ENCODE data around the gene CCNI. TPM values are rescaled to one million over a fixed set of nuclear protein-coding genes. Genes with fewer than 3 reads are reported as not detected.

Gene CCNI
- total RNA-seq, 1 experiment from 2014 or later = 240 TPM

- H2AFZ ChIP-seq (ENCODE audit: low read length) = no peak overlapping the region
- H3K4me3 Mint-ChIP-seq = no peak overlapping the region
Measured at GRCh38 chr4:77104791-77105540, 29.2 kb upstream of the CCNI start.

More at GRCh38 chr4:77104791-77105540, 29.2 kb upstream of the CCNI start:
- H3T11ph ChIP-seq (ENCODE audit: low read length) = no peak overlapping the region
- no peaks in the 10 kb centered on the region for H3K27me3 ChIP-seq (ENCODE audit: insufficient read depth, low read length)
- no peak overlapping the region for H3K4ac ChIP-seq (ENCODE audit: low read depth, low read length)
- H4K8ac ChIP-seq (replicated peaks; ENCODE audit: insufficient read length, low read depth, low read length) = no peak overlapping the region
- no peak overlapping the region for H2BK12ac ChIP-seq (ENCODE audit: insufficient read length, low read depth, low read length)
- H3K56ac ChIP-seq (ENCODE audit: insufficient read length, low read depth, low read length) = no peak overlapping the region
- H4K20me1 ChIP-seq (ENCODE audit: control insufficient read depth, insufficient read depth, insufficient read length) = no peaks in the 10 kb centered on the region
- no peaks in the 10 kb centered on the region for H3K9me3 ChIP-seq (ENCODE audit: control insufficient read depth, low read depth, low read length)
- H3K18ac ChIP-seq (ENCODE audit: insufficient read length, low read depth, low read length) = no peak overlapping the region
- 0 out of 4 replicates have a peak, but pooled peaks cover 0 to 3% of the 10 kb centered on the region in 2 experiments for H3K4me1 Mint-ChIP-seq
- no peak overlapping the region for H3K27ac ChIP-seq (ENCODE audit: insufficient read length, low read depth, low read length)
- no peak overlapping the region for H4K91ac ChIP-seq (ENCODE audit: insufficient read length, low read depth, low read length)
- H2BK15ac ChIP-seq (ENCODE audit: low read depth, low read length) = no peak overlapping the region
- H3K27me3 Mint-ChIP-seq (ENCODE audit: low read depth) = no peaks in the 10 kb centered on the region
- no peak overlapping the region for H2BK5ac ChIP-seq (ENCODE audit: insufficient read length, low read length)
- H2BK120ac ChIP-seq (ENCODE audit: low read depth, low read length, poor library complexity, severe bottlenecking) = no peak overlapping the region
- H2AK5ac ChIP-seq (ENCODE audit: insufficient read length, low read length) = no peak overlapping the region
- H3K23me2 ChIP-seq (ENCODE audit: insufficient read length, low read depth, low read length, poor library complexity, severe bottlenecking) = no peaks in the 10 kb centered on the region
- no peak overlapping the region for H3K14ac ChIP-seq (ENCODE audit: insufficient read depth, low read length)
- H3K9me3 Mint-ChIP-seq = no peaks in the 10 kb centered on the region
- no peak overlapping the region for H3K9ac ChIP-seq (ENCODE audit: extremely low read depth, insufficient read length, low read length)
- no peak overlapping the region for H3K27ac Mint-ChIP-seq
- H3K79me2 ChIP-seq (ENCODE audit: insufficient read depth, low read length) = no peaks in the 10 kb centered on the region
- no peak for DNase-seq
- H3K36me3 Mint-ChIP-seq (ENCODE audit: insufficient read depth in 1 of 3, low read depth in 3 of 3) = no peaks in the 10 kb centered on the region
- TF ChIP-seq CTCF (conservative IDR thresholded peaks at IDR 0.05) = no peak
- no peak overlapping the region for H3K23ac ChIP-seq (ENCODE audit: insufficient read length, low read depth, low read length)
- H2BK20ac ChIP-seq (ENCODE audit: low read depth, low read length, poor library complexity, severe bottlenecking) = no peak overlapping the region
- no peaks in the 10 kb centered on the region for H3K79me1 ChIP-seq (ENCODE audit: insufficient read depth, low read depth, low read length, poor library complexity, severe bottlenecking)
- no peak overlapping the region for H4K5ac ChIP-seq (ENCODE audit: insufficient read length, low read depth, low read length)
- no peaks in the 10 kb centered on the region for H3K4me1 ChIP-seq (ENCODE audit: insufficient read depth, low read length)
- WGBS (ENCODE audit: extremely low coverage, insufficient read length, low lambda C conversion rate) = no CpG with 5 or more reads among the region's 8 CpGs
- H3K4me2 ChIP-seq (ENCODE audit: insufficient read depth, insufficient read length, low read length) = no peak overlapping the region
